HAP-1 (cell line): ENCODE measurements around the gene ACTN1.
"Not testable (repeated sequence)": the region's sequence is repeated elsewhere in the genome, so short reads cannot be mapped to it uniquely, and the experiment has no call there.

ENCODE experiments used
- DNase-seq, 2 experiments: peaks; one replicate each; pipeline ENCODE4 v3.0.0-alpha.2; 2016 to 2020; ENCODE audit warnings: low spot score in 2 of 2
- H3K27me3 ChIP-seq: fragments of 250-450 bp; sonication (Bioruptor Pico); 2 replicates; pipeline ENCODE4 v1.5.1; 2020; ENCODE audit warnings: low read depth, mild to moderate bottlenecking, moderate library complexity
- H3K36me3 ChIP-seq: fragments of 250-450 bp; sonication (Bioruptor Pico); replicated peaks from 2 replicates; pipeline ENCODE4 v1.5.1; 2020; ENCODE audit warnings: mild to moderate bottlenecking
- H3K4me1 ChIP-seq: fragments of 250-450 bp; sonication (Bioruptor Pico); 2 replicates; pipeline ENCODE4 v1.5.1; 2020; ENCODE audit warnings: mild to moderate bottlenecking
- H3K4me3 ChIP-seq: fragments of 250-450 bp; sonication (Bioruptor Pico); 2 replicates; pipeline ENCODE4 v1.5.1; 2020; ENCODE audit warnings: mild to moderate bottlenecking, moderate library complexity
- H3K9me3 ChIP-seq: fragments of 250-450 bp; sonication (Bioruptor Pico); 2 replicates; pipeline ENCODE4 v1.5.1; 2020; ENCODE audit warnings: mild to moderate bottlenecking, moderate library complexity
- in situ Hi-C: fragments of 300-500 bp; cut with MboI; formaldehyde crosslinking; loops from 3 replicates; pipeline ENCODE4 v1.14.3; 2020; ENCODE audit warnings: low sequenced_read_pairs, inconsistent platforms, mixed read lengths

The ACTN1 gene

DNA sequence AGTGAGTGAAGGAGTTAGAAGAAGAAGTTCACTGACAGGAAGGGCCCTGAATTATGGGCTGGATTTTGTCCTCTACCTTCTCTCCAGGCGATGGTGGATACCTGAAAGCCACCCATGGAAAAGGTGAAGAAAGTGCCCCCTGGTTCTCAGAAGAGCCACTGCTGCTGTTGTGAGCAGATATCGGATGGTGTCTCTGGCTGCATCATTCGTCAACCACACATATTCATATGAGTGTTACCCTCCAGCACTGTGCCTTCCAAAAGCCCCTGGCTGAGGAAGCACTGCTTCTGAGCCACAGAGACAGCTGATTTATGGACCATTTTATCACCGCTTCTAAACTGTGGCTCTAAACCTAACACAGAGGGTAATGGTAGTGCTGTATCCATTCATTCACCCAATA is 2.0 kb upstream of the ACTN1 start:
- Histone ChIP-seq H3K9me3 (no peaks in the 10 kb centered on the region), H3K27me3 (no peaks in the 10 kb centered on the region), H3K4me3 (no peak overlapping the region), H3K4me1 (peaks cover 9% of the 10 kb centered on the region; the same call in 1 of the 2 replicates), H3K36me3 (no peaks in the 10 kb centered on the region; the same call in none of the 2 replicates)
- DNase-seq: no peak
- in situ Hi-C loops: no loop called here

DNA sequence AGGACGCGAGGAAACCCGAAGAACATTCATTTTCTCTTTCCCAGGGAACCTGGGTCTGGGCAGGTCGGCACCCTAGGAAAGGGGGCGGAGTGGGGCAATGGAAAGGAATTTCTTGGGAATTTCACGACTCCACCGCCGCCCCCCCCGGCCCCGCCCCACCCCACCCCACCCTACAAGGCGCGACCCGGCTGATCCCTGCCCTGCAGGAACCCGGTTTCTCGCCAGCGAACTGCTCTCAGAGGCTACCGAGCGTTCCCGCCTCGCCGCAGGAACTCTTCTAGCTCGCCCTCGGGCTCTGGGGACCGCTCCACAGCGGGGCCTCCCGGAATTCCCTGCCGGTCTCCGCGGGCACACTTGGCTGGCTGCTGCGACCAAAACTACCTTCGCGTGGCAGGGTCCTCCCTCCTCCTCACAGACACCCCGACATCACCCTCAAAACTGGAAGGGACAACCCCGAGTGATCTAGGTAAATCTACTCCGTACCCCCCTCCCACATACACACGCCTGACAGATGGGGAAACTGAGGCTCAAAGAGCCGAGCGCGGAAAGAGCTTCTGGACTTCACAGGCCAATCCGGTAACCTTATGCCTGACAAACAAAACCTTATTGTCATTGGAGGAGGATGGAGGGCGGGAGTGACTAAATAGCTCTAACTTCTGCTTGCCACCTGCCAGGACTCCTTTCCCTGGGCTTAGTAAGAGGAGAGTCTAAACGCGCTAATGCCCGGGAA is 785 bp upstream of the ACTN1 start:
- H3K36me3 ChIP-seq: peaks cover 4% of the 10 kb centered on the region
- H3K4me1 ChIP-seq: peaks cover 9% of the 10 kb centered on the region; the same call in 1 of the 2 replicates
- in situ Hi-C loops: no loop called here
- no peaks in the 10 kb centered on the region for H3K9me3 ChIP-seq
- H3K27me3 ChIP-seq: no peaks in the 10 kb centered on the region
- DNase-seq: peak; percentile 50 to 65
- H3K4me3 ChIP-seq: peak overlapping the region; percentile 95

DNA sequence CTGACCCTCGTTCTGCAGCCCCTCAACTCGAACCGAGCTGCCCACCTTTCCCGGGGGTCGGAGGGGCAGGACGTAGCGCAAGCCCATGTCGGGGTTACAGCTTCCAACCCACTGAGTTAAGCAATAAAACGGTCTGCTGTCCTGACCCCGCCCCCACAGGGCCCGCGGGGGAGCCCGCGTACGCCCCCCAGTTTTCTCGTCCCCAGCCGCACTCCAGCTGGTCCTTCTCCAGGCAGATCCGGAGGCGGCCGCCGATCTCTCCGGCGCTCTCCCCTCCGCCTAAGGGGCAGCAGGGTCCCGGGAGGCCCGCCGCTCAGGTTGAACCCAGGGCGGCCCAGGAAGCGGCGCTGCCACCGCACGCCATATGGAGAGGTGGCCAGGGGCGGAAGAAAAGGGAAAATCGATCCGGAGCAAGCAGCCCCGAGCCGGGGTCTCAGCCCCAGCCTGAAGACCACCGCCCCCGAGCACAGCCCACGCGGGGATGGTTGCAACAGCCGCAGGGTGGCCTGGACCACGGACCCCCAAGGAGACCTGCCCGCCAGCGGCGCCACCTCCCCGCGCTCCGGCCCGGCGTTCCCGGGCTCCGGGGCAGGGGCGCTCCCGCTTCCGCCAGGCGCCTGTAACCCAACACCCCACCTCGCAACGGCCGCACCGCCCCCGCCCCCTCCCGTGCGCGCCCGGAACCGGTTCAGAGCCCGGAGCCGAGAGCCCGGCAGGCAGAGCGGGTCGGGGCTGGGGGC is 760 bp downstream of the ACTN1 start:
- no peaks in the 10 kb centered on the region for H3K27me3 ChIP-seq
- in situ Hi-C loops: no loop called here
- H3K4me3 ChIP-seq: peak overlapping the region; percentile 95
- H3K4me1 ChIP-seq: peaks cover 9% of the 10 kb centered on the region; the same call in 1 of the 2 replicates
- H3K9me3 ChIP-seq: peaks cover 4% of the 10 kb centered on the region; the same call in 1 of the 2 replicates
- peak; percentile 37 to 80 for DNase-seq
- H3K36me3 ChIP-seq: peaks cover 19% of the 10 kb centered on the region

DNA sequence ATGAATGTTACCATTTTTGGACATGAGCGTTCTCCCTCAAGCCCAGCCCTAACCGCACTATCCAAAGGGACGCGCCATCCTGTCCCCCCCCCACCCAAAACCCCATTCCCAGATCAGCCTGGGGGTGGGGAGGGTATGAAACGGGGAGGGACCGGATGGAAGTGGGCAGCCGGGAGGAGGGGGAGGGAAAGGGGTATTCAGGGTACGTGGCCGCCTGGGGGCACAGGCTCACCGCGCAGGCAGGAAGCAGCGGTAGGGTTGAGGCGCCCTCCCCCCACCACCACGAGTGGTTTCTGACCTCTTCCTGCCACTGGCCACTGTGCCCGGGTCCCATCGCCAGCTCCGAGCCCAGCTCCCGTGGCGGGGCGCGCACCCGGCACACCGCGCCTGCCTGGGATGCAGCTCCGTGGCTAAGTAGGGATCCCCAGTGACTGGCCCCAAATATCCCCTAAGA is 1.4 kb downstream of the ACTN1 start:
- no peaks in the 10 kb centered on the region for H3K27me3 ChIP-seq
- in situ Hi-C loops: no loop called here
- peaks cover 25% of the 10 kb centered on the region for H3K36me3 ChIP-seq
- H3K9me3 ChIP-seq: peaks cover 4% of the 10 kb centered on the region; the same call in 1 of the 2 replicates
- peaks cover 9% of the 10 kb centered on the region; the same call in 1 of the 2 replicates for H3K4me1 ChIP-seq
- peak overlapping the region; percentile 95 for H3K4me3 ChIP-seq
- peak; percentile 22 to 79 for DNase-seq

DNA sequence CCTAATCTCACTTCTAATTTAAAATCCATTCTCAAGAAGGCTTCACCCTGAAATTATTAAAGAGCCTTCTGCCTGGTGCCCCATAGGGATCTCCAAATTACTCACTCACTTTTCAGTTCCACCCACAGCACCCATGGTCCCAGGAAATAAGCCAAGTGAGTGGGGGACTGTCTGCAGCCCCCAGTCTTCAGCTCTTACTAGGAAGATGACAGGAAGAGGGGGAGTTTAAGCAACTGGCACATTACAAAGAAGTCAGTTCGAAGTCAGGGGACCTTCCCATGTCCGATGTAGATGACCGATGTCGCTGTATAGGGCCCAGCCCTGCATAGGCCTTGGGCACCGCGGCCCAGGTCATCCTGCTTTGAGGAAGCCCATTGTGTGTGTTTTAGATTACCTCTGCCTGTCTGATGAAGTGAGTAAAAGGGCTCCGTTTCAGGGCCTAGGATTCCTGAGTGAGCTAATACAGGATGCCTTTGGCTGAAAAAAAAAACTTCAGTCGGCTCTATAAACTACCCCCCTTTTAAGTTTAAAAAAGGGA is 1.9 kb downstream of the ACTN1 start:
- Histone ChIP-seq H3K9me3 (peaks cover 4% of the 10 kb centered on the region; the same call in 1 of the 2 replicates), H3K36me3 (peaks cover 29% of the 10 kb centered on the region), H3K4me1 (peaks cover 9% of the 10 kb centered on the region; the same call in 1 of the 2 replicates), H3K4me3 (peak overlapping the region; percentile 95), H3K27me3 (no peaks in the 10 kb centered on the region)
- in situ Hi-C loops: no loop called here
- DNase-seq: peak; percentile 6 to 21

DNA sequence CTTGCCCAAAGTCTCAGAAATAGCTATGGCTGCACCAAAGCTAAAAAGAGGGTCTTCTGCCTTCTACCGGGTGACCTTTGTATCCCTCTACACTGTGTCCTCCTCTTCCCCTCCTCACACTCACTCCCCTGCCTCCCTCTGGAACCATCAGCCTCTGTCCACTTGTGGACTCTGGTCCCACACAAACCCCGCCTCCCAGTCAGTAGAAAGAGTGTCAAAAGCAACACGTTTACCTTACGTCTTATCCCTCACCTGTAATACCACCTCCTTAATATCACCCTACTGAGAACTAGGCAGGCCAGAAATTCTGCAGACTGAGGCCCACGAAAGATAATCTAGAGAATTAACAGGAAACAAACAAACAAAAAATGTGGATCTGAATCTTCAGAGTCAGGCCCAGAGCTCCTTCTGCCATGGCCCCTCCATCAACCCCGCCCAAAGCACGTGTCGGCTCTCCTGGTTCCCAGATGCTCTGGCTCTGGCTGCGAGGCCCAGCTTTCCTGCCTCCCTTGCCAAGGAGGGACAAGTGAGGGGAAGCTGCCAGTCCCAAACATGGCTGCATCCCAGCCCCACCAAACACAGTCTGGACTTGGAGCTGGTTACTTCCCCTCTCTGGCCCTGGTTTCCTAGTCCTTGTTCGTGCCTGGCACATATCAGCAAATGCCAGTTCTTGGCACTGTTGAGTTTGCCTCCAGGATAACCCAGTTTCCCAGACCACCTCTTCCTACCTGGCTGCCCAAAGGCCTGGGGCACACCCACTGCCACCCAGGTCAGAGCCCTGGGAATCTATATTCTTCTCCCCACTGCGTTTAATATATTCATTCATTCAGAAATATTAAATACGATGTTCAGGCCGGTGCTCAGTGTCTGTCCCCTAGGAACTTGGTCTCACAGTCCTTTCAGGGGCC is 2.7 kb downstream of the ACTN1 start:
- no peak overlapping the region; the same call in 1 of the 2 replicates for H3K4me3 ChIP-seq
- in situ Hi-C loops: no loop called here
- peaks cover 9% of the 10 kb centered on the region; the same call in 1 of the 2 replicates for H3K4me1 ChIP-seq
- no peaks in the 10 kb centered on the region for H3K27me3 ChIP-seq
- no peak for DNase-seq
- peaks cover 4% of the 10 kb centered on the region; the same call in 1 of the 2 replicates for H3K9me3 ChIP-seq
- H3K36me3 ChIP-seq: peaks cover 30% of the 10 kb centered on the region

DNA sequence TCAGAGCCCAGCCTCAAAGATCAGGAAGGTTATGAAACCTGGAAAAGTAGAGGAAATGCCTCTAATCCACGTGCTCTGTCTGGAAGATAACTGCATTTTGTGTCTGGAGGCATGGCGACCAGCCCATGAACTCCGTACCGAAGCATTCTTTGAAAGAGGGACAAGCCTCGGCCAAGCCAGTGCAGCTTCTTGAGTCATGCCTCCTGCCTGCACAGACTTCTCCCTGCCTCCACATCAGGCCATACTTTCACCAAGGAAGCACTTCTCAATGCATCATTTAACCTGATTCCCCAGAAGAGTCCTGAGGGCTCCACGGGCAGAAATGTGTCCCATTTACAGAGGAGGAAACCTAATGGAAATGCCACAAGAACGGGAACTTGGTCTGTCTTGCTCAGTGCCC is 3.4 kb downstream of the ACTN1 start:
- peaks cover 4% of the 10 kb centered on the region; the same call in 1 of the 2 replicates for H3K9me3 ChIP-seq
- in situ Hi-C loops: no loop called here
- H3K36me3 ChIP-seq: peaks cover 36% of the 10 kb centered on the region
- no peak for DNase-seq
- H3K4me1 ChIP-seq: peaks cover 9% of the 10 kb centered on the region; the same call in 1 of the 2 replicates
- no peaks in the 10 kb centered on the region for H3K27me3 ChIP-seq
- no peak overlapping the region for H3K4me3 ChIP-seq

DNA sequence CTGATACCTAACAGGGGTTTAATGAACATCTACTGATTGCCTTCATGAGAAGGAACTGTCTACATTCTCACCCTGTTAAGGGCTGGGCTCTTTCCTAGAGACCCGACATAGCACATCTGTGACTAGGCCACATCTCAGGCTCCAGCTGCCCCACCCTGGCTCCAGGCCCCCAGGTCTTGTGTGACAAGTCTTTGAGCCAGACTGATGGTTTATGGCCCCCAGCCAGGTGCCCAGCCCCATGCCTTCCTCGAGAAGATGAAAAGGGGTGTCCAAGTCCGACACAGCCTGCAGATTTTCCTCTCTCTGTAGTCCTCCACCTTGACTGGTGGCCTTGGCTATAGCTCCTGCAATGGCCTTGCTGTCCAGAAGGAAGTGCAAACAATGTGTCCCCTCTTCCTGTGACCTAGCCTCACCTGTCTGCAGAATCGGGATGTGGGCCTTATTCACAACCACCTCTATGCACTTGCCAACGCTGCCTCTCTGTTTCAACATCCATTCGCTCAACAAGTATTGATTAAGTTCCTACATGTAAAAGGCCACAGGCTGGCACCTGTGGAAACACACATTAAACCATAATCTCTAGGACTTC is 4.2 kb downstream of the ACTN1 start:
- Histone ChIP-seq H3K27me3 (no peaks in the 10 kb centered on the region), H3K36me3 (peaks cover 36% of the 10 kb centered on the region), H3K4me3 (no peak overlapping the region), H3K9me3 (peaks cover 4% of the 10 kb centered on the region; the same call in 1 of the 2 replicates), H3K4me1 (peaks cover 6% of the 10 kb centered on the region; the same call in 1 of the 2 replicates)
- in situ Hi-C loops: no loop called here
- no peak for DNase-seq

DNA sequence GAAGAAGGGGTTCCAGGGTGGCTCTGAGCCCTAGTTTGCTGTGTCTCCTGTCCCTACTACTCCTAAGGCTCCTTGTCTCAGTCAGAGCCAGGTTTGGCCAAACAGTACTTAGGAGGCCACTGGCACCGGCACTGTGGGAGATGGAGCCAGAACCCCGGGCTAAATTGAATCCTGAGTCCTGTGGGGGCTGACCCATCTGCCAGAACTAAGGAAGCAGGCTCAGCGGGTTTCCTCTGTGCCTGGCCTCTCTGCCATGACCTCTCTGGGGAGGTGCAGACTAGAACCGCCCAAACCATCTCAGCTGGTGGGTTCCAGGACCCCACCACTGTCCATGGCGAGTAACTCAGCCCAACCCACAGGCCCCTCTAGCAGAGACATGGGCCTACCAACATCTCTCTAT is 5.5 kb downstream of the ACTN1 start:
- H3K9me3 ChIP-seq: peaks cover 4% of the 10 kb centered on the region; the same call in 1 of the 2 replicates
- in situ Hi-C loops: no loop called here
- H3K4me1 ChIP-seq: peaks cover 6% of the 10 kb centered on the region; the same call in 1 of the 2 replicates
- H3K36me3 ChIP-seq: peaks cover 36% of the 10 kb centered on the region
- H3K4me3 ChIP-seq: no peak overlapping the region
- DNase-seq: no peak
- no peaks in the 10 kb centered on the region for H3K27me3 ChIP-seq

DNA sequence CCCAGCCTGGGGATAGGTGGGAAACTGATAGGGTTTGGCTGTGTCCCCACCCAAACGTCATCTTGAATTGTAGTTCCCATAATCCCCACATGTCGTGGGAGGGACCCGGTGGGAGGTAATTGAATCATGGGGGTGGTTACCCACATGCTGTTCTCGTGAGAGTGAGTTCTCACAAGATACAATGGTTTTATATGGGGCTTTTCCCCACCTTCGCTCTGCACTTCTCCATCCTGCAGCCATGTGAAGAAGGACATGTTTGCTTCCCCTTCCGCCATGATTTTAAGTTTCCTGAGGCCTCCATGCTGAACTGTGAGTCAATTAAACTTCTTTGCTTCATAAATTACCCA is 5.9 kb downstream of the ACTN1 start:
- DNase-seq: not testable (repeated sequence)
- H3K36me3 ChIP-seq: peaks cover 36% of the 10 kb centered on the region

DNA sequence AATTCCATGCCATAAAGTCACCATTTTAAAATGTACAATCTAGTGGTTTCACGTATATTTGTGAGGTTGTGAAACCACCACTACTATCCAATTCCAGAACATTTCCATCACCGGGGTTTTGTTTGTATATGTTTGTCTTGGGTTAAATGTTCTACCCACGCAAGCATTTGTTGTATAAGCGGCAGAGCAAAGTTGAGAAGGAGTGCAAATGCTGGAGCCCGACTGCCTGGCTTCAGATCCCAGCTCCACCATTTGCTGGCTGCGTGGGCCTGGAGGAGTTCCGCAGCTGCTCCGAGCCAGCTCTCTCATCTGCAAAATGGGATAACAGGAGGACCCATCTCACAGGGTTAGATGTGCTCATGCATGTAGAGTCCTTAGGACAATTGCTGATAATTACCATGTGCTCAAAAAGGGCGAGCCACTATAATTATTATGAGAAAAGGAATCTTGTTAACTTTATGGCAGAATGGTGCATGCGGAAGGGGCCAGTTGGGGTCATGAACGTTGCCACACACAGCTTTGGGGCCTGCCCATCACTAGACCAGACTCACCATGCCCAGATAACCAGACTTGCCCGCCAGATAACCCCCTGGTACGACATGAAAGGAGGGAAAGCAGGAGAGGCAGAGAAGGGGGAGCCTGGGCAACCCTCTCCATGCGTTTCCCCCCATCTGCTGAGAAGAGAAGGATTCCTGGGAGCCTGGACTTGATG is 6.4 kb downstream of the ACTN1 start:
- peaks cover 36% of the 10 kb centered on the region for H3K36me3 ChIP-seq
- H3K9me3 ChIP-seq: peaks cover 4% of the 10 kb centered on the region; the same call in 1 of the 2 replicates
- no peak for DNase-seq
- in situ Hi-C loops: no loop called here
- peaks cover 6% of the 10 kb centered on the region; the same call in 1 of the 2 replicates for H3K4me1 ChIP-seq
- H3K27me3 ChIP-seq: no peaks in the 10 kb centered on the region
- H3K4me3 ChIP-seq: no peak overlapping the region

More for the DNA sequence above, 5.9 kb downstream of the ACTN1 start:
- H3K9me3 ChIP-seq, in situ Hi-C loops, H3K4me3 ChIP-seq, H3K27me3 ChIP-seq, H3K4me1 ChIP-seq: not testable (repeated sequence)

DNA sequence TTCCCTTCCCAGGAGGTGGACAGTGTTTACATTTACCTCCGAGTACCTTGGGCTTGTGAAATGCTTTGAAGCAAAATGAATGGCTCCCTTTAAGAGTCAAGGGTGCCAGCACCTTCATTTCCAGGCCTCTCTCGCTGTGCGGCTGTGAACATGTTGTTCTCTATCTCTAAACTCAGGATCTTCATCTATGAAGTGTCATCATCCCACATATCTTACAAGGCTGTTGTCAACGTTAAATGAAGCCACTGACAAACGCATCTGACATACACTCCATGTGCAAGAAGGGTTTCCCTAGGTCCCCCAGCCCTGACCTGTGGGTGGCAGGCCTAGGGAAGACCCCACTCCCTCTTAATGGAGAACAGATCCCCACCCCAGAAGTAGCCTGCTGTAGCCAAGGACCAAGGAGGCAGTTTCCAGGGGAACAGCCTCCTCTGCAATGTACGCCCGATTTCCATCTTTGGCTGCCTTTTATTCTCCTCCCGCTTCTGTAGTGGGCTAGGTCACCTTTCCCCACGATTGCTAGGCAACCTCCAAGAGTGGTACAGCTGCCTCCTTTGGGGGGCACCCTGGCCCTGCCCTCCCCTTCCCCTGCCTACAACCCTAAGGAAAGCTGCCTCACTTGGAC is 7.6 kb downstream of the ACTN1 start:
- peaks cover 4% of the 10 kb centered on the region; the same call in 1 of the 2 replicates for H3K9me3 ChIP-seq
- H3K4me1 ChIP-seq: no peaks in the 10 kb centered on the region
- no peak overlapping the region for H3K4me3 ChIP-seq
- in situ Hi-C loops: no loop called here
- peaks cover 36% of the 10 kb centered on the region for H3K36me3 ChIP-seq
- H3K27me3 ChIP-seq: no peaks in the 10 kb centered on the region
- DNase-seq: no peak
